ENCODE measurements around the gene FKBP1B. TPM values are rescaled to one million over a fixed set of nuclear protein-coding genes. Genes with fewer than 3 reads are reported as not detected.
"Not testable (repeated sequence)": the region's sequence is repeated elsewhere in the genome, so short reads cannot be mapped to it uniquely, and the experiment has no call there.

The FKBP1B gene
- total and polyA plus RNA-seq, 5 experiments from 2014 or later: 0.39 to 1.9 (median 0.63) TPM; not detected in 1

GRCh38 chr2:24095171-24095677, 45.7 kb downstream of the FKBP1B start:
- POLR2A ChIA-PET, DNase-seq, H3K4me1 Mint-ChIP-seq, H3K27ac Mint-ChIP-seq, H3K4me3 Mint-ChIP-seq, ATAC-seq, H3K27me3 Mint-ChIP-seq: not testable (repeated sequence)
- Mint-ChIP-seq H3K9me3 (peaks cover 0 to 15% (median 4%) of the 10 kb centered on the region in 9 donors), H3K36me3 (peaks cover 8 to 21% (median 18%) of the 10 kb centered on the region in 3 donors)

- H3K4me3 Mint-ChIP-seq, H3K27ac Mint-ChIP-seq, H3K4me1 Mint-ChIP-seq, ATAC-seq, H3K27me3 Mint-ChIP-seq, POLR2A ChIA-PET, DNase-seq: not testable (repeated sequence)
- Mint-ChIP-seq H3K9me3 (peaks cover 0 to 20% (median 5%) of the 10 kb centered on the region in 9 donors), H3K36me3 (peaks cover 22 to 37% (median 25%) of the 10 kb centered on the region in 3 donors)
Measured at GRCh38 chr2:24100732-24101131, 51.2 kb downstream of the FKBP1B start.

- H3K27ac Mint-ChIP-seq: no peak overlapping the region
- DNase-seq (no peak), ATAC-seq (no peak)
- peaks cover 0 to 29% (median 8%) of the 10 kb centered on the region in 9 donors for H3K9me3 Mint-ChIP-seq
- peaks cover 0 to 7% (median 2%) of the 10 kb centered on the region in 4 donors for H3K4me1 Mint-ChIP-seq
- no peaks in the 10 kb centered on the region for H3K27me3 Mint-ChIP-seq
- POLR2A ChIA-PET: no interaction called here
- H3K36me3 Mint-ChIP-seq: peaks cover 16 to 32% (median 31%) of the 10 kb centered on the region in 3 donors
- H3K4me3 Mint-ChIP-seq: no peak overlapping the region
Measured at GRCh38 chr2:24101992-24102391, 52.5 kb downstream of the FKBP1B start.

- DNase-seq: no peak
- no peak for ATAC-seq
- Mint-ChIP-seq H3K4me1 (peaks cover 0 to 7% (median 2%) of the 10 kb centered on the region in 4 donors), H3K27ac (no peak overlapping the region), H3K27me3 (no peaks in the 10 kb centered on the region), H3K9me3 (peaks cover 0 to 36% (median 11%) of the 10 kb centered on the region in 9 donors), H3K4me3 (no peak overlapping the region), H3K36me3 (peaks cover 16 to 36% (median 34%) of the 10 kb centered on the region in 3 donors)
- POLR2A ChIA-PET: no interaction called here
Measured at GRCh38 chr2:24102677-24103076, 53.1 kb downstream of the FKBP1B start.

- Mint-ChIP-seq H3K4me3 (no peak overlapping the region), H3K27me3 (no peaks in the 10 kb centered on the region), H3K36me3 (peaks cover 16 to 37% (median 33%) of the 10 kb centered on the region in 3 donors), H3K4me1 (peaks cover 0 to 7% (median under 1%) of the 10 kb centered on the region in 4 donors), H3K9me3 (peaks cover 0 to 43% (median 18%) of the 10 kb centered on the region in 9 donors), H3K27ac (no peak overlapping the region)
- POLR2A ChIA-PET: interaction anchor here (0.5 kb wide), 1 partner anchor 20 kb away, joined by 3 read pairs; the partner anchor contains the start of gene TP53I3
- DNase-seq (no peak), ATAC-seq (no peak)
Measured at GRCh38 chr2:24104110-24104650, 54.6 kb downstream of the FKBP1B start.

- Mint-ChIP-seq H3K9me3 (peaks cover 0 to 39% (median 15%) of the 10 kb centered on the region in 9 donors), H3K27ac (no peak overlapping the region), H3K36me3 (peaks cover 16 to 39% (median 33%) of the 10 kb centered on the region in 3 donors), H3K4me3 (no peak overlapping the region), H3K27me3 (no peaks in the 10 kb centered on the region), H3K4me1 (peaks cover 0 to 7% (median under 1%) of the 10 kb centered on the region in 4 donors)
- DNase-seq: no peak
- POLR2A ChIA-PET: no interaction called here
- ATAC-seq: no peak
Measured at GRCh38 chr2:24104906-24105305, 55.4 kb downstream of the FKBP1B start.

- Mint-ChIP-seq H3K27me3 (no peaks in the 10 kb centered on the region), H3K27ac (peak overlapping the region in 1 of 10 donors; percentile 66), H3K4me3 (no peak overlapping the region), H3K36me3 (peaks cover 13 to 39% (median 28%) of the 10 kb centered on the region in 3 donors), H3K9me3 (peaks cover 0 to 36% (median 14%) of the 10 kb centered on the region in 9 donors), H3K4me1 (peaks cover 0 to 7% (median under 1%) of the 10 kb centered on the region in 4 donors)
- ATAC-seq (no peak), DNase-seq (no peak)
- POLR2A ChIA-PET: no interaction called here
Measured at GRCh38 chr2:24105816-24106215, 56.3 kb downstream of the FKBP1B start.

- H3K4me3 Mint-ChIP-seq: no peak overlapping the region
- DNase-seq (no peak), ATAC-seq (no peak)
- no peak overlapping the region for H3K27ac Mint-ChIP-seq
- peaks cover 0 to 36% (median 14%) of the 10 kb centered on the region in 9 donors for H3K9me3 Mint-ChIP-seq
- POLR2A ChIA-PET: no interaction called here
- H3K4me1 Mint-ChIP-seq: peaks cover 0 to 7% (median under 1%) of the 10 kb centered on the region in 4 donors
- H3K36me3 Mint-ChIP-seq: peaks cover 9 to 38% (median 25%) of the 10 kb centered on the region in 3 donors
- H3K27me3 Mint-ChIP-seq: no peaks in the 10 kb centered on the region
Measured at GRCh38 chr2:24106786-24107185, 57.2 kb downstream of the FKBP1B start.

GRCh38 chr2:24107336-24107735, 57.8 kb downstream of the FKBP1B start:
- no peaks in the 10 kb centered on the region for H3K27me3 Mint-ChIP-seq
- H3K4me3 Mint-ChIP-seq: no peak overlapping the region
- peaks cover 0 to 36% (median 14%) of the 10 kb centered on the region in 9 donors for H3K9me3 Mint-ChIP-seq
- no peak for ATAC-seq
- POLR2A ChIA-PET: no interaction called here
- H3K36me3 Mint-ChIP-seq: peaks cover 5 to 34% (median 20%) of the 10 kb centered on the region in 3 donors
- no peak overlapping the region for H3K27ac Mint-ChIP-seq
- no peak for DNase-seq
- H3K4me1 Mint-ChIP-seq: peaks cover 0 to 7% (median under 1%) of the 10 kb centered on the region in 4 donors

GRCh38 chr2:24109431-24109830, 59.9 kb downstream of the FKBP1B start:
- POLR2A ChIA-PET, DNase-seq, H3K27me3 Mint-ChIP-seq: not testable (repeated sequence)

GRCh38 chr2:24110660-24111303, 61.2 kb downstream of the FKBP1B start:
- H3K9me3 Mint-ChIP-seq: peaks cover 0 to 30% (median 14%) of the 10 kb centered on the region in 9 donors
- ATAC-seq: no peak
- peaks cover 0 to 23% (median 10%) of the 10 kb centered on the region in 3 donors for H3K36me3 Mint-ChIP-seq
- H3K4me3 Mint-ChIP-seq: no peak overlapping the region
- no peaks in the 10 kb centered on the region for H3K27me3 Mint-ChIP-seq
- DNase-seq: no peak
- POLR2A ChIA-PET: interaction anchor here (0.6 to 0.8 kb wide), 2 partner anchors 13 to 79 kb away, joined by 3 read pairs; no protein-coding TSS in a partner anchor
- no peaks in the 10 kb centered on the region for H3K4me1 Mint-ChIP-seq
- no peak overlapping the region for H3K27ac Mint-ChIP-seq

More at GRCh38 chr2:24109431-24109830, 59.9 kb downstream of the FKBP1B start:
- not testable (repeated sequence) for H3K4me3 Mint-ChIP-seq, H3K27ac Mint-ChIP-seq, H3K4me1 Mint-ChIP-seq, ATAC-seq
- peaks cover 0 to 36% (median 14%) of the 10 kb centered on the region in 9 donors for H3K9me3 Mint-ChIP-seq
- H3K36me3 Mint-ChIP-seq: peaks cover 0 to 28% (median 10%) of the 10 kb centered on the region in 3 donors

GRCh38 chr2:24111407-24111901, 61.9 kb downstream of the FKBP1B start:
- no peak for ATAC-seq
- no peak for DNase-seq
- Mint-ChIP-seq H3K9me3 (peaks cover 0 to 27% (median 12%) of the 10 kb centered on the region in 9 donors), H3K27ac (peak overlapping the region in 1 of 10 donors; percentile 4), H3K36me3 (peaks cover 0 to 21% (median 10%) of the 10 kb centered on the region in 3 donors), H3K4me3 (no peak overlapping the region), H3K27me3 (no peaks in the 10 kb centered on the region), H3K4me1 (no peaks in the 10 kb centered on the region)
- POLR2A ChIA-PET: no interaction called here
